ENCODE results near the gene VWA1.

Gene VWA1

GRCh38 chr1:1421147-1421906 is 14.2 kb upstream of the VWA1 start, which contains the start of gene ANKRD65:
ANKRD65 (minus strand) TSS chr1:1421276; CDS start chr1:1421005, 271 bp downstream.
- TF ChIP-seq CTCF (IDR thresholded peaks at IDR 0.05), result no peak

- TF ChIP-seq CTCF (IDR thresholded peaks at IDR 0.05), result no peak
Observed at GRCh38 chr1:1421907-1422464, 13.5 kb upstream of the VWA1 start.

GRCh38 chr1:1422465-1423244 is 12.8 kb upstream of the VWA1 start:
- TF ChIP-seq CTCF (IDR thresholded peaks at IDR 0.05), result no peak

- TF ChIP-seq CTCF (IDR thresholded peaks at IDR 0.05), result no peak
Observed at GRCh38 chr1:1423245-1423597, 12.3 kb upstream of the VWA1 start.

GRCh38 chr1:1424707-1425106 is 10.8 kb upstream of the VWA1 start:
- TF ChIP-seq CTCF (IDR thresholded peaks at IDR 0.05), result no peak

- no peak for TF ChIP-seq CTCF (IDR thresholded peaks at IDR 0.05)
Observed at GRCh38 chr1:1425426-1425752, 10.1 kb upstream of the VWA1 start.

- no peak for TF ChIP-seq CTCF (IDR thresholded peaks at IDR 0.05)
Observed at GRCh38 chr1:1425753-1426495, 9.6 kb upstream of the VWA1 start.

Data from LNCAP (cell line).